K562 (cell line): ENCODE measurements around the gene RETREG1. TPM values are rescaled to one million over a fixed set of nuclear protein-coding genes. Genes with fewer than 3 reads are reported as not detected.

Experiments used
- CHD2 ChIP-seq: IDR thresholded peaks from 2 replicates; pipeline ENCODE4 v1.6.1; 2011; ENCODE audit warnings: low read depth, low read length
- CREB3 ChIP-seq: fragments of 450-650 bp; conservative IDR thresholded peaks from 2 replicates; pipeline ENCODE4 v1.6.1; 2016; ENCODE audit warnings: missing genetic modification characterization, low read depth, mild to moderate bottlenecking, missing compliant biosample characterization, moderate library complexity
- HMG20B ChIP-seq: fragments of 250-450 bp; sonication (Bioruptor Pico); IDR thresholded peaks from 2 replicates; pipeline ENCODE4 v1.5.0; 2021; ENCODE audit warnings: mild to moderate bottlenecking
- MGA ChIP-seq: fragments of 450-650 bp; IDR thresholded peaks from 2 replicates; pipeline ENCODE4 v1.6.1; 2016; ENCODE audit warnings: mild to moderate bottlenecking, moderate library complexity
- OTX1 ChIP-seq: fragments of 450-650 bp; formaldehyde crosslinking; IDR thresholded peaks from 2 replicates; pipeline ENCODE4 v1.4.0; 2022; ENCODE audit warnings: mild to moderate bottlenecking
- TEAD1 ChIP-seq, 2 experiments: fragments of 450-650 bp in 1 of 2; sonication (generic) in 1 of 2; formaldehyde crosslinking; IDR thresholded peaks; 2 replicates each; pipeline versions ENCODE4 v1.4.0 to v1.8.0; 2020 to 2022; ENCODE audit warnings: mild to moderate bottlenecking in 2 of 2, missing genetic modification reagents in 1 of 2
- YY1 ChIP-seq, 3 experiments: IDR thresholded peaks; 2 replicates each; pipeline ENCODE4 v1.6.1; 2011; ENCODE audit warnings: low read length in 2 of 3, mild to moderate bottlenecking in 2 of 3, moderate library complexity in 2 of 3, borderline replicate concordance in 1 of 3, control low read depth in 1 of 3, low read depth in 1 of 3; ENCODE audit not compliant: insufficient read depth in 3 of 3, insufficient replicate concordance in 2 of 3, control insufficient read depth in 1 of 3, insufficient read length in 1 of 3; ENCODE audit errors: extremely low read depth in 1 of 3
- ZNF134 ChIP-seq: fragments of 250-450 bp; sonication (Bioruptor Pico); conservative IDR thresholded peaks from 2 replicates; pipeline ENCODE4 v1.4.0; 2020
- ZNF551 ChIP-seq: fragments of 250-450 bp; sonication (Bioruptor Pico); IDR thresholded peaks from 2 replicates; pipeline ENCODE4 v1.5.0; 2021; ENCODE audit warnings: mild to moderate bottlenecking, moderate library complexity
- ZNF589 ChIP-seq: fragments of 200-800 bp; sonication (Bioruptor generic); IDR thresholded peaks from 2 replicates; pipeline ENCODE4 v1.6.1; 2016; ENCODE audit warnings: low read depth, missing genetic modification characterization, missing compliant biosample characterization
- polyA plus RNA-seq, 8 experiments: library from polyadenylated mRNA; depleted of rRNA in 4 of 8; stranded (reverse) in 5 of 8; unstranded in 3 of 8; fragments of >200 nt; fragmentation: Nextera tagmentation in 2 of 8; fragmentation: Illumina TruSeq in 1 of 8; extraction: Ambion mirVana in 2 of 8; extraction: Trizol in 1 of 8; gene quantifications; 2 replicates each; pipeline versions ENCODE4 v1.2.1 to v1.2.3, GENCODE V29; 2011 to 2014; ENCODE audit warnings: inconsistent platforms in 1 of 8, missing spikeins in 1 of 8
- total RNA-seq, 7 experiments: library from RNA; depleted of rRNA in 6 of 7; stranded (reverse); fragments of >200 nt in 6 of 7; fragmentation: Illumina TruSeq in 2 of 7; extraction: Trizol in 2 of 7; gene quantifications; 2 replicates each; pipeline versions ENCODE4 v1.2.1 to v1.2.3, GENCODE V29; 2011 to 2021; ENCODE audit warnings: low replicate concordance in 1 of 7
- TF ChIP-seq, protein P1 (sequence below): fragments of 250-450 bp; sonication (Bioruptor Pico); IDR thresholded peaks from 2 replicates; pipeline ENCODE4 v1.8.0; 2021; ENCODE audit warnings: moderate library complexity, mild to moderate bottlenecking, inconsistent platforms
- TF ChIP-seq, protein P2 (sequence below): fragments of 150-350 bp; conservative IDR thresholded peaks from 2 replicates; pipeline ENCODE4 v1.6.1; 2014; ENCODE audit warnings: low read length

RETREG1 gene
- total and polyA plus RNA-seq, 9 of the 15 experiments (the other 6 are each of a cell fraction or from before 2014, with no cell fraction given), result 0.01 to 0.20 (median 0.08) TPM; not detected in 5

- TF ChIP-seq, protein P1, sequence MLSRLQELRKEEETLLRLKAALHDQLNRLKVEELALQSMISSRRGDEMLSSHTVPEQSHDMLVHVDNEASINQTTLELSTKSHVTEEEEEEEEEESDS, result no peak
- TF ChIP-seq MGA (peak; percentile 94), OTX1 (peak; percentile 15; the same call in 1 of the 2 replicates), ZNF134 (CRISPR knock-in tag) (0 out of 2 replicates have a peak, but pooled peaks have one; percentile 30), YY1 (IDR thresholded peaks at IDR 0.05; ENCODE audit: borderline replicate concordance in 1 of 3, control insufficient read depth in 1 of 3, extremely low read depth in 1 of 3, insufficient read depth in 3 of 3, insufficient read length in 1 of 3, insufficient replicate concordance in 2 of 3, low read depth in 1 of 3, low read length in 2 of 3) (peak in 1 of 3 experiments; percentile 14), ZNF589 (peak; percentile 73; the same call in 1 of the 2 replicates), CHD2 (peak; percentile 95), TEAD1 (CRISPR knock-in tag; IDR thresholded peaks at IDR 0.05) (peak in 1 of 2 experiments; percentile 62; a peak in 1 of 4 replicates), HMG20B (CRISPR knock-in tag) (no peak), ZNF551 (CRISPR knock-in tag) (no peak), CREB3 (tag) (peak; percentile 56; the same call in 1 of the 2 replicates)
- TF ChIP-seq, protein P2, sequence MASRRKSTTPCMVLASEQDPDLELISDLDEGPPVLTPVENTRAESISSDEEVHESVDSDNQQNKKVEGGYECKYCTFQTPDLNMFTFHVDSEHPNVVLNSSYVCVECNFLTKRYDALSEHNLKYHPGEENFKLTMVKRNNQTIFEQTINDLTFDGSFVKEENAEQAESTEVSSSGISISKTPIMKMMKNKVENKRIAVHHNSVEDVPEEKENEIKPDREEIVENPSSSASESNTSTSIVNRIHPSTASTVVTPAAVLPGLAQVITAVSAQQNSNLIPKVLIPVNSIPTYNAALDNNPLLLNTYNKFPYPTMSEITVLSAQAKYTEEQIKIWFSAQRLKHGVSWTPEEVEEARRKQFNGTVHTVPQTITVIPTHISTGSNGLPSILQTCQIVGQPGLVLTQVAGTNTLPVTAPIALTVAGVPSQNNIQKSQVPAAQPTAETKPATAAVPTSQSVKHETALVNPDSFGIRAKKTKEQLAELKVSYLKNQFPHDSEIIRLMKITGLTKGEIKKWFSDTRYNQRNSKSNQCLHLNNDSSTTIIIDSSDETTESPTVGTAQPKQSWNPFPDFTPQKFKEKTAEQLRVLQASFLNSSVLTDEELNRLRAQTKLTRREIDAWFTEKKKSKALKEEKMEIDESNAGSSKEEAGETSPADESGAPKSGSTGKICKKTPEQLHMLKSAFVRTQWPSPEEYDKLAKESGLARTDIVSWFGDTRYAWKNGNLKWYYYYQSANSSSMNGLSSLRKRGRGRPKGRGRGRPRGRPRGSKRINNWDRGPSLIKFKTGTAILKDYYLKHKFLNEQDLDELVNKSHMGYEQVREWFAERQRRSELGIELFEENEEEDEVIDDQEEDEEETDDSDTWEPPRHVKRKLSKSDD, result peak; percentile 62; the same call in 1 of the 2 replicates
Measured at GRCh38 chr5:16577677-16578076, 39.1 kb downstream of the RETREG1 start (continued).
